Subcutaneous adipose tissue (tissue), 4 donors: Measurements from ENCODE around the gene ZCWPW1. TPM values are rescaled to one million over a fixed set of nuclear protein-coding genes. Genes with fewer than 3 reads are reported as not detected.

Source experiments
- CTCF ChIP-seq: fragments of 450-650 bp; IDR thresholded peaks from one replicate; pipeline ENCODE4 v1.5.1; 2016; ENCODE audit warnings: low read depth, mild to moderate bottlenecking, control low read depth, antibody characterized with exemption, moderate library complexity
- total RNA-seq, 4 donors: library from RNA; depleted of rRNA; stranded (reverse); fragments of >200 nt; gene quantifications; one replicate each; pipeline ENCODE4 v1.1.0, GENCODE V29; 2016

The ZCWPW1 gene
- total RNA-seq, 4 donors from 2014 or later = 6.0 to 11.1 (median 8.0) TPM

DNA sequence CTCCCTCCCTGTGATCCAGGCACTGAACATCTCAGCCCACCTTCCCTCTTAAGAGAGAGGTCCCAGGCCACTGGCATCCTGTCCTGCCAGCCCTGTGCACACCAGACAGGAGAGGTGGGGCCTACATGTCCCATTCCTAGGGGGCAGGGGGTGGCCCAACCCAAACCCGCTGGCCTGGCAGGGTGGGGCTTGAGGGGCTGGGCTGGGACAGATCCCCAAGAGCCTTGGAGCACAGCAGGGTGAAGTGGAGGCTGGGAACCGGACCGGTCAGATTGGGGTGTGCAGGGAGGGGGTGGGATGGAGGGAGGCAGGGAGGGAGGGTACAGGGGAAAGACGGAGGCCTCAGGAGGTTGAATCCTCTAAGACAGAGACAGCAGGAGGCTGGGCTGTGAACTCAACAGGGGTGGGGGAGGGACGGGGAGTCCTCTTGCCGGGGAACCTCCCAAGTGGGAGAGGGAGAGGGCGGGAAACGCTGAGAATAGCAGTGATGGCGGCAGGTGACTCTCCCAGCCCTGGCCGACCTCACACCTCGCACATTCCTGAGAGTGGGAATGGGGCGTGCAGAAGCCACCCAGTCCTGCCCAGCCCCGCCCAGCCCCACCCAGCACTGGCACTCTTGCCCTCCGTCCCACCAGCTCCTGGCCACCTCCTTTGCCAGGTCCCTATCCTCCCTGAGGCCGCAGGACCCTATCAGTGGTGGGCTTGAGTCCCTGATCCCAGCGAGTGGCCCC lies 43.8 kb upstream of the ZCWPW1 start:
- no peak for TF ChIP-seq CTCF

GRCh38 chr7:100471021-100471420 lies 42.5 kb upstream of the ZCWPW1 start:
- no peak for TF ChIP-seq CTCF

- TF ChIP-seq CTCF = no peak
Observed at GRCh38 chr7:100469227-100470044, 40.9 kb upstream of the ZCWPW1 start.

DNA sequence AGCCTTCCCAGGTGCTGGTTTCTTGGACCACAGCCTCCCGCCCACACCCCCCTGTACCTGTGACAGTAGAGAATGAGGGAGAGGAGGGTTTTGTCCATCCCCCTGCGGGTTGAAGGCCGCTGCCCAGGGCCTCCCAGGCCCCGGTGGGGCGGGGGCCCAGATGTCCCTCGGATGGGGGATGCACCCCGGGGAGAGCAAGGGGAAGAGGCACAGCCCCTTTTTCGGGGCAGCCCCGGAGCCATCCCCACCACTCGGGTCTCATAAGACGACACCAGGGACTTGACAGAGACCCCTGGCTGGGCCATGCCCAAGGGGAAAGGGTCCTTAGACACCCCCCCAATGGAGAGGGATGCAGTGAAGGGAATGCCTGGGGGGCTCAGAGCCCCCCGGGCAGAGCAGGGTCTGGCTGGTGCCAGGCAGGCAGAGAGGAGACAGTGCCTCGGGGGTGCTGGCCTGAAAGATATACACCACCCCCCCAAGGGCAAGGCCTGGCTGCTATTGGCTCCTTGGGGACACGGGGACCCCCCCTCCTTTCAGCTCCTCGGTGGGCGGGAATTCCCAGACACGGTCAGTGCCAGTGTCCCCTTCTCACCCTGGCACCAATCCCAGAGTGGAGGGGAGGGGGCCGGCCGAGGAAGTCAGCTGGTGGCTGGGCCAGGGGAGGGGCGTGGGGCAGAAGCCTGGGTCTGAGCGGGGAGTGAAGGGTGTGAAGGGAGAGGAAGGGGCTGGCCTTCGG lies 39.3 kb upstream of the ZCWPW1 start:
- no peak for TF ChIP-seq CTCF

GRCh38 chr7:100466653-100467605 lies 38.4 kb upstream of the ZCWPW1 start:
- no peak for TF ChIP-seq CTCF

- no peak for TF ChIP-seq CTCF
Observed at GRCh38 chr7:100465702-100466311, 37.3 kb upstream of the ZCWPW1 start.
